Pons (tissue), 1 donor: ENCODE measurements around the gene SIGLEC9.

ENCODE experiments used
- DNase-seq: peaks from one replicate; pipeline ENCODE4 v3.0.0-alpha.2; 2016; ENCODE audit warnings: low spot score

Gene SIGLEC9

DNA sequence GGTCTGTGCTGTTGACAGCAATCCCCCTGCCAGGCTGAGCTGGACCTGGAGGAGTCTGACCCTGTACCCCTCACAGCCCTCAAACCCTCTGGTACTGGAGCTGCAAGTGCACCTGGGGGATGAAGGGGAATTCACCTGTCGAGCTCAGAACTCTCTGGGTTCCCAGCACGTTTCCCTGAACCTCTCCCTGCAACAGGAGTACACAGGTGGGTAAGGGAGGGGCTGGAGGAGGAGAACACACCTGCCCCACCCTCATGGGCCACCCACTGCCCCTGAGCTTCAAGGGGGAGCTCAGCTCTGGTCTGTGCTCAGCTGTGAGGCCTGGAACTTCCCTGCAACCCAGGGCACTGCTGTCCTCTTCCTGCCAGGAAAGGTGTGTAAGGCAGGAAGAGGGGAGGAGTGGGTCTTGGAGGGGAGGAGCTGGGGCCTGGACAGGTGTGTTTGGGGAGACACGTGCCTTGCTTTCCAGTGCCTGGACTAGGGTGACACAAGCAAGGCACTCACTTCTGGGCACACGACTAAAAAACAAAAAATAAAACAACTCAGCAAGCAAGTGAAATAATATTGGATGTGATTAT is 21.3 kb downstream of the SIGLEC9 start:
- no peak for DNase-seq

- no peak for DNase-seq
Measured at GRCh38 chr19:51146751-51147150, 22.0 kb downstream of the SIGLEC9 start.

- DNase-seq = no peak
Measured at GRCh38 chr19:51147663-51148062, 23.0 kb downstream of the SIGLEC9 start.

DNA sequence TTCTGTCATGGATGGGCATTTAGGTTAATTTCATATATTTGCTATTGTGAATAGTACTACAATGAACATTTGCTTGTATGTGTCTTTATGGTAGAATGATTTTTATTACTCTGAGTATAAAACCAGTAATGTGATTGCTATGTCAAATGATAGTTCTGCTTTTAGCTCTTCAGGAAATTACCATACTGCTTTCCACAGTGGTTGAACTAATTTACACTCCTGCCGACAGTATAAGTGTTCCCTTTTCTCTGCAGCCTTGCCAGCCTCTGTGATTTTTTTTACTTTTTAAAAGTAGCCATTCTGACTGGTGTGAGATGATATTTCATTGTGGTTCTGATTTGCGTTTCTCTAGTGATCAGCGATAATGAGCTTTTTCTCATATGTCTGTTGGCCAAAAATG is 23.9 kb downstream of the SIGLEC9 start:
- DNase-seq = peak; percentile 24

GRCh38 chr19:51150627-51151026 is 25.9 kb downstream of the SIGLEC9 start:
- DNase-seq = no peak

DNA sequence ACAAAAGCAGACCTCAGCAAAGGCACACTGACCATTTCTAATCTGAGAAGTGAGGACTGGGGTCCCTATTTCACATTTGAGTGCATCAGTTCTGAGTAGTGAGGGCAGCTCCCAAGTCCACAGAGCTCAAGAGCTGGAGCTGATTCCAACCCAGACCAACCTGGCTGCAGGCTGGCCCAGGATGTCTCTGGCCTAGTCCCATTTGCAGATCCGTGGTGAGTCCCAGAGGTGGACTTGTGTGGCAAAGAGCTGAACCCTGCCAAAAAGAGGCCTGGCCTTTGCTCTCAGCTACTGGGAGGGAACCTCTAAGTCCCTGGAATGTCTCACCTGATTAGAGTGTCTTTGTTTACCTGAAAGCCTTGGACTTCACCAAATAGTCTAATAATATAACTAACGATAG is 32.0 kb downstream of the SIGLEC9 start:
- no peak for DNase-seq

GRCh38 chr19:51157265-51157664 is 32.6 kb downstream of the SIGLEC9 start:
- DNase-seq = no peak

DNA sequence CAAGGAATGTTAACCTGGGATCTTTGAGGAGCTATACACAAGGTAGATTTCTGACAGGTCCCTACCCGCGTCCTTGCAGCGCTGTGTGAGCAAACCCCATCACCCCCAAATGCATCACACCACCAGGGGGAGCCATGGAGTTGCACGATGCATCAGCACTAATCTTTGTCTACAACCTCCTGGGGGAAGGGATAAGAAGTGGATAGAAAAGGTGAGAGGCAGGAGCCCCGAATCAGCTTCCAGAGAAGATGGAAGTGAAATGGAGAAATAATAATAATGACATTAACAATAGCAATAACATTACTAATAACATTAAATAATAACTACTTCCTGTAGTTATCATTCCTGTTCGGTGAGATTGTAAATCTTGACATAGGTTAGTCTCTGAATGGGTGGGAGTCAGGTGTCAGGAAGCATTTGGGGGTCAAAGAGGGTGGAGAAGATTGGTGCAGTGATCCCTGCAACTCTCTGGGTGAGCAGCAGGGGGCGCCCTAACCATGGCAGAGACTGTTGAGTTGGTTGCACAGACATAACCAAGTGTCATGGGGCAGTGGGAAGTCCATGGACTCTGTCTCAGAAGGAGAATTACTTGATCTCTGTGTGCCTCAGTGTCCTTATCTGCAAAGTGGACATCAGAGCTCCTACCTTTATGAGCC is 33.9 kb downstream of the SIGLEC9 start:
- no peak for DNase-seq

DNA sequence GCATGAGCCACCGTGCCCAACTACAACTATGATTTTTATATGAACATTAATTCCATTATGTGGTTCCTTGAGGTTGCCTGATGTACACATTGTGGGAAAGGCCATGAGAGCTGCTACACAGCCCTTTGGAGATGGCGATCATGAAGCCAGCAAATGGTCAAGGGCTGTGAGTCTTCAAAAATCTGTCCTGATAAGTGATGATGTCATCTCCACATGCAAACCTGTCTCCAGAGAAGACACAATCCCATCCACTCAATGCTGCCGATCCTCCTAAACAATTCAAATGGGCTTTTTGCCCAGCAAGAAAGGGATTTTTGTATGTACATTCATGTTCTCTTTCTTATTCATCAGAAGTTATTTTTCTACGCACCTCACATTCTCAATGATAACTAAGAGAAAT is 35.0 kb downstream of the SIGLEC9 start:
- DNase-seq = no peak

DNA sequence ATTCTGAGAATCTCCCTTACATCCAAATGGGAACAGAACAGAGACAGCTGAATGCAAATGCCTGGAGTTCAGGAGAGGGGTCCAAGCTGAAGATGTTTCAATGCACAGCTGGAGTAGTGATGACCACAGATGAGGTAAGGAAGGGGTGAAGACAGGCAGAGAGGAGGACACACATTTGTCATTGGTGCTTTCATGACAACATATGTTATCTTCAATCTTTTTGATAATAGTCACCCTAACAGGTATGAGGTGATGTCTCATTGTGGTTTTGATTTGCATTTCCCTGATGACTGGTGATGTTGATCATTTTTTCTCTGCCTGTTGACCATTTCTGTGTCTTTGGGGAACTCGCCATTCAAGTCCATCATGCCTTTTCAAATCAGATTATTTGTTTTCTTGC is 36.6 kb downstream of the SIGLEC9 start:
- DNase-seq = no peak

DNA sequence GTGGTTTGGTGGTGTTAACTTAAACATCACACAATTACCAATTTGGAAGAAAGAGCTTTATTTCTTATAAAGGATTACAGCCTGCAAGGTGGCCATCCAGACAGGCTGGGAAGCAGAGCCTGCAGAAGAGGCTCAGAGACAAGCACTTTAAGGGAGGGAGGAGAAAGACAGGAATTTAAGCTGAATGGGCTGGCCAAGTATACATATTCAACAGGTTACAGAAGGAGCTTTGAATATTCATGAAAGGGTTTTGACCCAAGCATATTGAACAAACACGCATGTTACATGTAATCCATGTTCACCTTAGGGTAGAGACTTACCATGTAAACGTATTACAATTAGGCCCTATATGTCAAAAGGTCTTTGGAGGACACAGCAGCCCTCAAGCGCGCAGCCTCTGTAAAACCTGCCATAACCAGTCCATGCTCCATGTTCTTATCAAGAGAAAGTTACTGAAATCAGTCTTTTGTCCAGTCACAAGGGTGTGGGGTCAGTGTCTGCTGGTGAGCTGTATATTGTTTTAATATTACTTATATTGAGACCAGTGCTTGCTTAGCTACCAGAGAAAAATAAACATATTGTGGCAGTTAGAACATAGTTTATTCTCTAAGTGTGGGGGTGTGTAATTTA is 37.3 kb downstream of the SIGLEC9 start:
- DNase-seq = no peak

DNA sequence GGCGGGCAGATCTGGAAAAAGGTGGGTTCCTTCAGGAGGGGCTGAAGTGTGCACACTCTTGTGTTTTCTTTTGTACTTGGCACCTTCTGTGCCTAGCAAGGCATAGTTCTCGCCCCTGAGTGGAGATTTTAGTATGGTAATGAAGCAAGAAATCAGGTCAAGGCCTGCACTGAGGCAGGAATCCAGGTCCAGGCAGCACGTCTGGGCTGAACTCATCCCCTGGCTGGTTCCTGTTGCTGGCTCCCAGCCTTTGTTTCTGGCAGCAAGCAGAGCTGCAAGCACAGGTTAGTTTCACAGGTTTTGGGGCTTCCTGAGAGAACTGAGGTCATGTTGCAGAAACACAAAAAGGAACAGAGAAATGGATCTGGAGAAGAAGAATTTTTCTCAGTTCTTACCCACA is 38.6 kb downstream of the SIGLEC9 start:
- DNase-seq = no peak

GRCh38 chr19:51164215-51164614 is 39.5 kb downstream of the SIGLEC9 start:
- no peak for DNase-seq

GRCh38 chr19:51166846-51167490 is 42.3 kb downstream of the SIGLEC9 start:
- DNase-seq = peak; percentile 63

DNA sequence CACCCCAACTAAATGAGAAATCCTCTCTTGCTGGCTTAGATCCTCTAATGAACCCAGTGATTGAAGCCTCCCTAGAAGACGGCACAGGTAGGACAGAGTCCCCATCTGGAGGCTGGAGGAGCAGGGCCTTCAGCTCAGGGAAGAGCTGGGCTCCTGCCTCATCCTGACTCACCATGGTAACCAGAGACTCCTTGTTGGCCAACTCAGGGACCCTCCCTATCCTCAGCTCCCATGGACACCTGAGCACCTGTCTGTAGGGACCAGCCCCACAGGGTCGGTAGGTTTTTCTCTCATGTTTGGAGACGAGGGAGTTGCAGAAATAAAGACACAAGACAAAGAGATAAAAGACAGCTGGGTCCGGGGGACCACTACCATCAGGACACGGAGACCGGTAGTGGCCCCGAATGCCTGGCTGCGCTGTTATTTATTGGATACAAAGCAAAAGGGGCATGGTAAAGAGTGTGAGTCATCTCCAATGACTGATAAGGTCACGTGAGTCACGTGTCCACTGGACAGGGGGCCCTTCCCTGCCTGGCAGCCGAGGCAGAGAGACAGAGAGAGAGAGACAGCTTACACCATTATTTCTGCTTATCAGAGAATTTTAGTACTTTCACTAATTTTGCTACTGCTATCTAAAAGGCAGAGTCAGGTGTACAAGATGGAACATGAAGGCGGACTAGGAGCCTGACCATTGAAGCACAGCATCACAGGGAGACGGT is 44.0 kb downstream of the SIGLEC9 start:
- no peak for DNase-seq

DNA sequence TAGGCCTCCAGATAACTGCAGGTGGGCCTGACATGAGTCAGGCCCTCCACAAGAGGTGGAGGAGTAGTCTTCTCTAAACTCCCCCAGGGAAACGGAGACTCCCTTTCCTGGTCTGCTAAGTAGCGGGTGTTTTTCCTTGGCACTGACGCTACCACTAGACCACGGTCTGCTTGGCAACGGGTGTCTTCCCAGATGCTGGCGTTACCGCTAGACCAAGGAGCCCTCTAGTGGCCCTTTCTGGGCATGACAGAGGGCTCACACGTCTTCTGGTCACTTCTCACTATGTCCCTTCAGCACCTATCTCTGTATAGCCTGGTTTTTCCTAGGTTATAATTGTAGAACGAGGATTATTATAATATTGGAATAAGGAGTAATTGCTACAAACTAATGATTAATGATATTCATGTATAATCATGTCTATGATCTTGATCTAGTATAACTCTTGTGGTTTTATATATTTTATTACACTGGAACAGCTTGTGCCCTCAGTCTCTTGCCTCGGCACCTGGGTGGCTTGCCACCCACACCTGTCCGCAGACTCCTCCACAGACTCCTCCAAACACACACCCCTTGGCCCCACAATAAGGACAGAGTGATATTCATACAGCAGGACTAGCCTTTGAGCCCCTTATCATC is 44.7 kb downstream of the SIGLEC9 start:
- peak; percentile 68 for DNase-seq

- no peak for DNase-seq
Measured at GRCh38 chr19:51172223-51172622, 47.5 kb downstream of the SIGLEC9 start.

DNA sequence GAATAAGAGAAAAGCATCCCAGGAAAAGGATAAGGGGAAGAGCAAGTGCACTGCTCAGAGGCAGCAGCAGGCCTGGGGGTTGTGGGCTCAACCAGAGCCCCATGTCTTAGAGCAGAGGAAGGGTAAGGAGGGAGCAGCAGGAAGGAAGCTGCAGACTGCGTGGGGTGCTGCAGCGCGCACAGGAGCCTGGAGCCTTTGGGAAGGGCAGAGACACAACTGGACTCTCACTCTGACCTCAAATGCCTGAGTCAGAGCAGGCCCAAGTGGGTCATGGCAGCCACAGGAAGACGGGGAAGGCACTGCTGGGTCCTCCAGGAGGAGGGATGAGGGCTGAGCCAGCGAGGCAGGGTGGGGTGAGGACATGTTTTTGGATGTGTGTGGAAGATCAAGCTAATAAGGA is 49.0 kb downstream of the SIGLEC9 start:
- DNase-seq = no peak

DNA sequence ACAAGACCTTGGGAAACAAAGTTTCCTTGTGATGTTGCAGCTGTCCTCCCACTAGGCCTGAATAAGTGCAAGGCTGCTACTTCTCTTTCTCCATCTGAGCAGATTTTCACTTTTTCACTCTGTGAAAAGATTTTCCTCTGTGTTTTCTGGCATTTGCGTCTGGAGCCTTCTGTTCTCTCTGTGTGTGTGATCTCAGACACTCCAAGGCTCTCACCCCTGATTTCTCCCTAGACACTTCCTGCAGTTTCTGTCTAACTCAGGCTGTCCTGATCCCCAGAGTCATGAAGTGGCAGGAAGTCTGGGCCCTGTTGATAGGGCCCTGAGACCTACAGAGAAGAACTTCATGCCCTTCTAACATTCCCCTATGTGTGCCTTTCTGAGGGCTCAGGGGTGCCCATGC is 54.5 kb downstream of the SIGLEC9 start:
- no peak for DNase-seq
